ENCODE results near the gene TPD52L1. TPM values are rescaled to one million over a fixed set of nuclear protein-coding genes. Genes with fewer than 3 reads are reported as not detected.

Gene TPD52L1
- total and polyA plus RNA-seq, 2 of the 4 experiments (the other 2 are of a cell fraction) = 10.2 to 13.5 TPM

DNA sequence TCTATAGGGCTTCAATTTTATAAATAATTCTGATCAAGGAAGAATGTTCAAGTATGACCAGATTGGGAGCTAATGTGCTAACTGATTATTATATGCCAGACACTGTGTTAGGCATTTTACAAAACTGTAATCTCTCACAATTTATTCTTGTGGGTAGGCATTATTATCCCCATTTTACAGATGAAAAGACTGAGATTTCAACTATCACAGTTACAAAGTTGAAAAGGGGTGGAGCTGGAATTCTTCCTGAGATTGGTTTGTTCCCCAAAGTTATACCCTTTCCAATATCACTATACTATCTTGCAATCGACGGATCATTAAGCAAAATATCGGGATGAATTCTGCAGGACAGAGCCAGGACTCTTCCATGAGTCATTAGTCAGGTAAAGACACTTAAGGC is 57.1 kb downstream of the TPD52L1 start:
- H3K4ac ChIP-seq (ENCODE audit: low read depth, low read length) = no peak overlapping the region
- no peak overlapping the region for H3K23ac ChIP-seq (ENCODE audit: low read depth, low read length)
- H3K56ac ChIP-seq (ENCODE audit: extremely low read depth, insufficient read depth, low read length) = no peak overlapping the region
- no peak overlapping the region for H3K4me3 ChIP-seq (ENCODE audit: insufficient read depth, low read depth, low read length)
- H3K18ac ChIP-seq (ENCODE audit: low read depth, low read length) = no peak overlapping the region
- no peak overlapping the region for H3K27ac ChIP-seq (ENCODE audit: insufficient read depth, low read length)
- dilution Hi-C loops (cut with HindIII; ENCODE audit: low sequenced_read_pairs, unreplicated experiment) = no loop called here
- H3K9me1 ChIP-seq (ENCODE audit: insufficient read depth, low read length) = no peaks in the 10 kb centered on the region
- no peaks in the 10 kb centered on the region for H4K20me1 ChIP-seq (ENCODE audit: insufficient read depth, low read length)
- H4K5ac ChIP-seq (ENCODE audit: low read depth, low read length) = no peak overlapping the region
- TF ChIP-seq, protein P1, sequence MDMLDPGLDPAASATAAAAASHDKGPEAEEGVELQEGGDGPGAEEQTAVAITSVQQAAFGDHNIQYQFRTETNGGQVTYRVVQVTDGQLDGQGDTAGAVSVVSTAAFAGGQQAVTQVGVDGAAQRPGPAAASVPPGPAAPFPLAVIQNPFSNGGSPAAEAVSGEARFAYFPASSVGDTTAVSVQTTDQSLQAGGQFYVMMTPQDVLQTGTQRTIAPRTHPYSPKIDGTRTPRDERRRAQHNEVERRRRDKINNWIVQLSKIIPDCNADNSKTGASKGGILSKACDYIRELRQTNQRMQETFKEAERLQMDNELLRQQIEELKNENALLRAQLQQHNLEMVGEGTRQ (IDR thresholded peaks at IDR 0.05; ENCODE audit: low read depth, low read length) = no peak
- TF ChIP-seq RCOR1 (IDR thresholded peaks at IDR 0.05; ENCODE audit: insufficient replicate concordance, low read length) = no peak
- no peak for TF ChIP-seq MXI1 (IDR thresholded peaks at IDR 0.05; ENCODE audit: borderline replicate concordance, low read depth, low read length)
- no peak for TF ChIP-seq FOS (IDR thresholded peaks at IDR 0.05; ENCODE audit: low read depth, low read length)
- no peak for TF ChIP-seq CEBPB (IDR thresholded peaks at IDR 0.05; ENCODE audit: low read depth, low read length)
- no peak for TF ChIP-seq MAFK (IDR thresholded peaks at IDR 0.05; ENCODE audit: low read depth, low read length)
- H3K79me1 ChIP-seq (ENCODE audit: low read depth in 1 of 2, low read length in 2 of 2) = no peaks in the 10 kb centered on the region
- H3K4me1 ChIP-seq (ENCODE audit: control insufficient read depth, insufficient read depth, low read length) = peaks cover 2% of the 10 kb centered on the region; the same call in 1 of the 2 replicates
- no CpG with 5 or more reads among the region's 3 CpGs for WGBS, 2 experiments (ENCODE audit: extremely low coverage in 2 of 2, insufficient read length in 1 of 2)
- intact Hi-C loops (cut with micrococcal nuclease) = no loop called here
- ChIA-PET CTCF (no interaction called here), POLR2A (ENCODE audit: unreplicated experiment) (no interaction called here)
- no peak overlapping the region for H2BK20ac ChIP-seq (ENCODE audit: low read depth, low read length)
- no peak overlapping the region for H2BK120ac ChIP-seq (ENCODE audit: low read depth, low read length)
- no peak for DNase-seq
- H2BK5ac ChIP-seq (ENCODE audit: low read depth, low read length, poor library complexity, severe bottlenecking) = no peak overlapping the region
- H2AK9ac ChIP-seq (replicated peaks; ENCODE audit: low read depth, low read length, poor library complexity) = no peak overlapping the region
- no peak for ATAC-seq (ENCODE audit: low read depth)
- no peaks in the 10 kb centered on the region for H3K27me3 ChIP-seq (ENCODE audit: control insufficient read depth, insufficient read depth, low read length)
- no peaks in the 10 kb centered on the region for H3K9me3 ChIP-seq (ENCODE audit: control insufficient read depth, insufficient read depth, low read length)
- in situ Hi-C loops (cut with MboI; ENCODE audit: low sequenced_read_pairs) = no loop called here
- BruUV-seq (replicated peaks) = no TSS peak
- H4K91ac ChIP-seq (ENCODE audit: insufficient read depth, low read depth, low read length) = no peak overlapping the region
- H3K14ac ChIP-seq (replicated peaks; ENCODE audit: low read depth, low read length) = no peak overlapping the region
- H3K36me3 ChIP-seq (ENCODE audit: control insufficient read depth, insufficient read depth, low read length) = no peaks in the 10 kb centered on the region
- H4K8ac ChIP-seq (ENCODE audit: low read depth in 2 of 2, low read length in 2 of 2) = no peak overlapping the region
- H3K4me2 ChIP-seq (ENCODE audit: low read depth, low read length) = no peak overlapping the region
- H2AK5ac ChIP-seq (ENCODE audit: low read depth, low read length) = no peak overlapping the region
- H3K9ac ChIP-seq (ENCODE audit: low read depth, low read length) = no peak overlapping the region
- no peak overlapping the region for H2AFZ ChIP-seq (replicated peaks; ENCODE audit: low read length, poor library complexity)
- no peak overlapping the region for H2BK15ac ChIP-seq (ENCODE audit: low read depth, low read length)

All from IMR-90 (cell line).